DOHH2 (cell line): ENCODE results near the gene NSMF.

Source experiments
- H3F3A ChIP-seq: fragments of 200-600 bp; sonication (generic), shearing (Covaris generic); 2 replicates; pipeline ENCODE4 v1.6.0; 2016; ENCODE audit warnings: antibody characterized with exemption, mild to moderate bottlenecking; ENCODE audit not compliant: control insufficient read depth, insufficient read depth
- H3K27ac ChIP-seq: fragments of 200-600 bp; sonication (generic); 2 replicates; pipeline ENCODE4 v1.5.1; 2014; ENCODE audit warnings: low read depth, mild to moderate bottlenecking, low read length, moderate library complexity
- H3K27me3 ChIP-seq: fragments of 200-600 bp; sonication (generic); 2 replicates; pipeline ENCODE4 v1.6.1; 2014; ENCODE audit warnings: mild to moderate bottlenecking, low read length, mixed read lengths; ENCODE audit not compliant: control insufficient read depth
- H3K36me3 ChIP-seq: fragments of 200-600 bp; sonication (generic); 2 replicates; pipeline ENCODE4 v1.6.1; 2014; ENCODE audit warnings: mild to moderate bottlenecking, low read length, moderate library complexity, mixed read lengths; ENCODE audit not compliant: control insufficient read depth
- H3K4me1 ChIP-seq: fragments of 200-600 bp; sonication (generic); 2 replicates; pipeline ENCODE4 v1.6.1; 2014; ENCODE audit warnings: mild to moderate bottlenecking, low read length, mixed read lengths; ENCODE audit not compliant: control insufficient read depth
- H3K4me2 ChIP-seq: fragments of 200-600 bp; sonication (generic); 2 replicates; pipeline ENCODE4 v1.6.0; 2014; ENCODE audit warnings: mild to moderate bottlenecking, low read length, moderate library complexity
- H3K4me3 ChIP-seq: fragments of 200-600 bp; sonication (generic); 2 replicates; pipeline ENCODE4 v1.5.1; 2014; ENCODE audit warnings: mild to moderate bottlenecking, low read length, mixed read lengths
- H3K79me2 ChIP-seq: fragments of 200-600 bp; sonication (generic); 2 replicates; pipeline ENCODE4 v1.6.1; 2014; ENCODE audit warnings: mild to moderate bottlenecking, low read length, mixed read lengths; ENCODE audit not compliant: control insufficient read depth
- H3K9me2 ChIP-seq: fragments of 200-600 bp; sonication (generic); replicated peaks from 2 replicates; pipeline ENCODE4 v1.6.1; 2014; ENCODE audit warnings: mild to moderate bottlenecking, low read length, mixed read lengths; ENCODE audit not compliant: control insufficient read depth
- H3K9me3 ChIP-seq: fragments of 200-600 bp; sonication (generic); 2 replicates; pipeline ENCODE4 v1.6.1; 2014; ENCODE audit warnings: antibody characterized with exemption, low read length, mixed read lengths; ENCODE audit not compliant: control insufficient read depth, insufficient read depth
- H4K20me1 ChIP-seq: fragments of 200-600 bp; sonication (generic); 2 replicates; pipeline ENCODE4 v1.6.0; 2014; ENCODE audit warnings: low read depth, mild to moderate bottlenecking, antibody characterized with exemption, low read length, moderate library complexity; ENCODE audit not compliant: control insufficient read depth, insufficient read depth
- CTCF ChIP-seq: fragments of 200-600 bp; sonication (generic); IDR thresholded peaks from one replicate; pipeline ENCODE4 v1.5.1; 2014; ENCODE audit warnings: antibody characterized with exemption, mild to moderate bottlenecking, low read depth, low read length; ENCODE audit not compliant: poor library complexity, severe bottlenecking
- EZH2phosphoT487 ChIP-seq: fragments of 200-600 bp; sonication (generic); IDR thresholded peaks from 2 replicates; pipeline ENCODE4 v1.6.1; 2017; ENCODE audit warnings: borderline replicate concordance, mild to moderate bottlenecking, antibody characterized with exemption, low read length, moderate library complexity, mixed read lengths

NSMF gene

GRCh38 chr9:137446851-137447471 is 12.2 kb downstream of the NSMF start:
- peaks cover 11% of the 10 kb centered on the region for H3F3A ChIP-seq
- H4K20me1 ChIP-seq = no peaks in the 10 kb centered on the region; the same call in 1 of the 2 replicates
- H3K36me3 ChIP-seq = peaks cover 17% of the 10 kb centered on the region
- 0 out of 2 replicates have a peak, but pooled peaks cover under 1% of the 10 kb centered on the region for H3K27me3 ChIP-seq
- H3K9me3 ChIP-seq = no peaks in the 10 kb centered on the region
- TF ChIP-seq EZH2phosphoT487 (no peak), CTCF (no peak)
- no peaks in the 10 kb centered on the region for H3K9me2 ChIP-seq
- H3K4me3 ChIP-seq = no peak overlapping the region
- no peaks in the 10 kb centered on the region for H3K79me2 ChIP-seq
- peaks cover 44% of the 10 kb centered on the region for H3K4me1 ChIP-seq
- H3K27ac ChIP-seq = no peak overlapping the region
- H3K4me2 ChIP-seq = no peak overlapping the region

DNA sequence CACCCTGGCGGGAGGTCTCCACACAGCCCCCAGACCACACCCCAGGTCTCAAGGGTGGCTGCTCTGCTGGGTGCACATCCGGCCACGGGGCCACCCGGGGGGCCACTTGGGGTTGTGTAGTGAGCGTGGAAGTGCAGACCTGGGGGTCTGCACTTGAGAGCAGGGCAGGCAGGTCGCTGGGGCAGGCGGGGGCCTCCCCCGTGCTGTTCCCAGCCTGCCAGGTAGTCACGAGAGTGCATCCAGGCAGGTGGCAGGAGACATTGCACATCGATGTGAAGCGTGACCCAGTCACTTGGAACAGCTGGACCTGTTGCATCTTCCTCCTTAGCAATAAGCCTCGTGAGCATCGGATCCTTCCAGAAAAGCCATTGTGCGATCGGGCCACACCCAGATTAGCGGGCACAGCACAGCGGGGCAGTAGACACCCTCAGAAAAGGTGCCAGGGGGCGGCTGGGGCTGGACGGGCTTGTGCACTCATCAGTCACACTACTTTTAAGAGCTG is 13.2 kb downstream of the NSMF start:
- Histone ChIP-seq H3K79me2 (no peaks in the 10 kb centered on the region), H3K27me3 (0 out of 2 replicates have a peak, but pooled peaks cover 4% of the 10 kb centered on the region), H4K20me1 (no peaks in the 10 kb centered on the region; the same call in 1 of the 2 replicates), H3K4me1 (peaks cover 45% of the 10 kb centered on the region), H3K4me3 (peak overlapping the region; percentile 43; the same call in 1 of the 2 replicates), H3K27ac (no peak overlapping the region), H3K9me3 (no peaks in the 10 kb centered on the region), H3K4me2 (peak overlapping the region; percentile 63), H3K36me3 (peaks cover 17% of the 10 kb centered on the region), H3F3A (peaks cover 12% of the 10 kb centered on the region), H3K9me2 (no peaks in the 10 kb centered on the region)
- TF ChIP-seq EZH2phosphoT487 (no peak), CTCF (no peak)

- no peaks in the 10 kb centered on the region for H3K9me3 ChIP-seq
- H3K4me1 ChIP-seq = peaks cover 38% of the 10 kb centered on the region
- H3K27me3 ChIP-seq = 0 out of 2 replicates have a peak, but pooled peaks cover 4% of the 10 kb centered on the region
- peak overlapping the region; percentile 63 for H3K4me2 ChIP-seq
- peak overlapping the region; percentile 43; the same call in 1 of the 2 replicates for H3K4me3 ChIP-seq
- no peaks in the 10 kb centered on the region; the same call in 1 of the 2 replicates for H4K20me1 ChIP-seq
- TF ChIP-seq CTCF = peak; percentile 74
- TF ChIP-seq EZH2phosphoT487 = no peak
- no peaks in the 10 kb centered on the region for H3K79me2 ChIP-seq
- peaks cover 12% of the 10 kb centered on the region for H3F3A ChIP-seq
- no peak overlapping the region for H3K27ac ChIP-seq
- no peaks in the 10 kb centered on the region for H3K9me2 ChIP-seq
- peaks cover 17% of the 10 kb centered on the region for H3K36me3 ChIP-seq
Measured at GRCh38 chr9:137445275-137445807, 13.8 kb downstream of the NSMF start.
